ENCODE data around the gene RASA3.

RASA3 gene

GRCh38 chr13:113964251-113964995 lies 168.0 kb downstream of the RASA3 start:
- FAIRE-seq, result no peak

GRCh38 chr13:113963376-113963775 lies 169.0 kb downstream of the RASA3 start:
- DNase-seq (ENCODE audit: insufficient read length, low spot score) (no peak), FAIRE-seq (no peak)

More at GRCh38 chr13:113964251-113964995, 168.0 kb downstream of the RASA3 start:
- no peak for DNase-seq (ENCODE audit: insufficient read length, low spot score)

GRCh38 chr13:113962975-113963374 lies 169.4 kb downstream of the RASA3 start:
- FAIRE-seq (no peak), DNase-seq (ENCODE audit: insufficient read length, low spot score) (no peak)

- FAIRE-seq (no peak), DNase-seq (ENCODE audit: insufficient read length, low spot score) (no peak)
Observed at GRCh38 chr13:113962386-113962785, 170.0 kb downstream of the RASA3 start.

GRCh38 chr13:113960276-113960948 lies 172.0 kb downstream of the RASA3 start:
- no peak for DNase-seq (ENCODE audit: insufficient read length, low spot score)
- FAIRE-seq, result no peak

- FAIRE-seq, result no peak
- DNase-seq (ENCODE audit: insufficient read length, low spot score), result no peak
Observed at GRCh38 chr13:113959198-113959597, 173.2 kb downstream of the RASA3 start.

- no peak for FAIRE-seq
- DNase-seq (ENCODE audit: insufficient read length, low spot score), result no peak
Observed at GRCh38 chr13:113958373-113958772, 174.1 kb downstream of the RASA3 start.

GRCh38 chr13:113956571-113956970 lies 175.9 kb downstream of the RASA3 start:
- FAIRE-seq (no peak), DNase-seq (ENCODE audit: insufficient read length, low spot score) (no peak)

GRCh38 chr13:113955691-113956090 lies 176.7 kb downstream of the RASA3 start:
- FAIRE-seq (no peak), DNase-seq (ENCODE audit: insufficient read length, low spot score) (no peak)

- FAIRE-seq, result no peak
- DNase-seq (ENCODE audit: insufficient read length, low spot score), result no peak
Observed at GRCh38 chr13:113955235-113955634, 177.2 kb downstream of the RASA3 start.

GRCh38 chr13:113954046-113954835 lies 178.2 kb downstream of the RASA3 start:
- DNase-seq (ENCODE audit: insufficient read length, low spot score) (no peak), FAIRE-seq (no peak)

- FAIRE-seq (no peak), DNase-seq (ENCODE audit: insufficient read length, low spot score) (no peak)
Observed at GRCh38 chr13:113953561-113953960, 178.9 kb downstream of the RASA3 start.

GRCh38 chr13:113952983-113953520 lies 179.4 kb downstream of the RASA3 start:
- DNase-seq (ENCODE audit: insufficient read length, low spot score), result no peak
- no peak for FAIRE-seq

GRCh38 chr13:113952151-113952982 lies 180.1 kb downstream of the RASA3 start:
- DNase-seq (ENCODE audit: insufficient read length, low spot score) (no peak), FAIRE-seq (no peak)

- DNase-seq (ENCODE audit: insufficient read length, low spot score), result peak; percentile 44
- no peak for FAIRE-seq
Observed at GRCh38 chr13:113951246-113951999, 181.0 kb downstream of the RASA3 start.

- DNase-seq (ENCODE audit: insufficient read length, low spot score) (no peak), FAIRE-seq (no peak)
Observed at GRCh38 chr13:113950451-113951245, 181.8 kb downstream of the RASA3 start.

- FAIRE-seq (no peak), DNase-seq (ENCODE audit: insufficient read length, low spot score) (no peak)
Observed at GRCh38 chr13:113949546-113949945, 182.9 kb downstream of the RASA3 start.

- DNase-seq (ENCODE audit: insufficient read length, low spot score), result no peak
- no peak for FAIRE-seq
Observed at GRCh38 chr13:113948034-113948742, 184.2 kb downstream of the RASA3 start.

Measured in HTR-8/SVneo (cell line).